A673 (cell line): ENCODE measurements around the gene CABLES1.

Experiments
- CTCF ChIP-seq: fragments of 300-800, 200-600 bp; sonication (generic); conservative IDR thresholded peaks from 2 replicates; pipeline ENCODE4 v1.5.1; 2017; ENCODE audit warnings: low read depth, mild to moderate bottlenecking, antibody characterized with exemption, low read length, moderate library complexity, mixed read lengths
- EZH2 ChIP-seq: fragments of 200-600 bp; sonication (generic); IDR thresholded peaks from 2 replicates; pipeline ENCODE4 v1.6.1; 2017; ENCODE audit warnings: borderline replicate concordance, low read depth, mild to moderate bottlenecking, mixed read lengths, antibody characterized with exemption, low read length; ENCODE audit not compliant: poor library complexity, severe bottlenecking

- TF ChIP-seq CTCF = no peak
- no peak for TF ChIP-seq EZH2
Measured at GRCh38 chr18:23272498-23273232, 137.4 kb downstream of the CABLES1 start.
